Measurements from ENCODE around the gene CD101.

CD101 gene

GRCh38 chr1:116990612-116991151 lies 10.9 kb upstream of the CD101 start:
- peak; percentile 82 to 93 for DNase-seq (ENCODE audit: low read depth in 1 of 2, low spot score in 1 of 2)
- TF ChIP-seq POLR2AphosphoS5 (IDR thresholded peaks at IDR 0.05; ENCODE audit: low read depth) (peak; percentile 83), GABPA (IDR thresholded peaks at IDR 0.05; ENCODE audit: low read depth) (no peak), CTCF (IDR thresholded peaks at IDR 0.05; ENCODE audit: insufficient read depth, low read length) (no peak), REST (IDR thresholded peaks at IDR 0.05; ENCODE audit: insufficient replicate concordance, low read depth) (no peak), SPI1 (IDR thresholded peaks at IDR 0.05; ENCODE audit: borderline replicate concordance, low read depth) (peak; percentile 42; the same call in 1 of the 2 replicates)
- Histone ChIP-seq H3K27me3 (ENCODE audit: insufficient read depth, poor library complexity, severe bottlenecking) (no peaks in the 10 kb centered on the region), H3K27ac (replicated peaks) (peak overlapping the region; percentile 75), H3K4me3 (replicated peaks; ENCODE audit: insufficient read depth, low read length) (no peak overlapping the region)

- no peaks in the 10 kb centered on the region for H3K27me3 ChIP-seq (ENCODE audit: insufficient read depth, poor library complexity, severe bottlenecking)
- H3K27ac ChIP-seq (replicated peaks): peak overlapping the region; percentile 75
- peak; percentile 23 to 49 for DNase-seq (ENCODE audit: low read depth in 1 of 2, low spot score in 1 of 2)
- TF ChIP-seq REST (IDR thresholded peaks at IDR 0.05; ENCODE audit: insufficient replicate concordance, low read depth): no peak
- no peak for TF ChIP-seq POLR2AphosphoS5 (IDR thresholded peaks at IDR 0.05; ENCODE audit: low read depth)
- peak; percentile 46; the same call in 1 of the 2 replicates for TF ChIP-seq SPI1 (IDR thresholded peaks at IDR 0.05; ENCODE audit: borderline replicate concordance, low read depth)
- no peak for TF ChIP-seq GABPA (IDR thresholded peaks at IDR 0.05; ENCODE audit: low read depth)
- no peak for TF ChIP-seq CTCF (IDR thresholded peaks at IDR 0.05; ENCODE audit: insufficient read depth, low read length)
- no peak overlapping the region for H3K4me3 ChIP-seq (replicated peaks; ENCODE audit: insufficient read depth, low read length)
Observed at GRCh38 chr1:116991171-116991845, 10.3 kb upstream of the CD101 start.

- TF ChIP-seq POLR2AphosphoS5 (IDR thresholded peaks at IDR 0.05; ENCODE audit: low read depth) (no peak), GABPA (IDR thresholded peaks at IDR 0.05; ENCODE audit: low read depth) (no peak), SPI1 (IDR thresholded peaks at IDR 0.05; ENCODE audit: borderline replicate concordance, low read depth) (no peak), REST (IDR thresholded peaks at IDR 0.05; ENCODE audit: insufficient replicate concordance, low read depth) (no peak), CTCF (IDR thresholded peaks at IDR 0.05; ENCODE audit: insufficient read depth, low read length) (no peak)
- Histone ChIP-seq H3K4me3 (replicated peaks; ENCODE audit: insufficient read depth, low read length) (no peak overlapping the region), H3K27me3 (ENCODE audit: insufficient read depth, poor library complexity, severe bottlenecking) (no peaks in the 10 kb centered on the region), H3K27ac (replicated peaks) (peak overlapping the region; percentile 75)
- DNase-seq (ENCODE audit: low read depth in 1 of 2, low spot score in 1 of 2): no peak
Observed at GRCh38 chr1:116991918-116992317, 9.6 kb upstream of the CD101 start.
